ENCODE data around the gene NEFH. TPM values are rescaled to one million over a fixed set of nuclear protein-coding genes. Genes with fewer than 3 reads are reported as not detected.

The NEFH gene
- total RNA-seq, 1 experiment from 2014 or later, result not detected

GRCh38 chr22:29517215-29517908 is 37.3 kb downstream of the NEFH start:
- POLR2A ChIA-PET, result no interaction called here
- ATAC-seq (no peak), DNase-seq (ENCODE audit: low read depth, low spot score) (no peak)
- Histone ChIP-seq H3K4me1 (ENCODE audit: control insufficient read depth in 1 of 2, insufficient read depth in 2 of 2, low read length in 2 of 2) (no peaks in the 10 kb centered on the region), H3K9me2 (ENCODE audit: insufficient read depth) (no peaks in the 10 kb centered on the region), H2AFZ (ENCODE audit: low read depth, low read length, poor library complexity, severe bottlenecking) (no peak overlapping the region), H3K4me3 (replicated peaks in 1 of 2; ENCODE audit: low read depth in 1 of 2, low read length in 2 of 2) (no peak overlapping the region), H3K27me3 (ENCODE audit: insufficient read depth, low read length) (no peaks in the 10 kb centered on the region), H3K9ac (ENCODE audit: low read length) (no peak overlapping the region), H3K36me3 (ENCODE audit: control insufficient read depth in 1 of 2, insufficient read depth in 2 of 2, low read length in 2 of 2) (peaks cover 43 to 44% of the 10 kb centered on the region in 2 experiments), H4K20me1 (ENCODE audit: insufficient read depth) (no peaks in the 10 kb centered on the region), H3K79me2 (ENCODE audit: insufficient read depth, low read length) (no peaks in the 10 kb centered on the region), H3K27ac (ENCODE audit: low read depth, low read length) (no peak overlapping the region), H3K4me2 (ENCODE audit: low read length) (no peak overlapping the region), H3K9me3 (ENCODE audit: control insufficient read depth in 1 of 2, insufficient read depth in 1 of 2, low read depth in 1 of 2, low read length in 2 of 2) (no peaks in the 10 kb centered on the region)
- RAD21 ChIA-PET (ENCODE audit: low non-redundant PET in 1 of 2, low total read pairs in 2 of 2, uncharacterized antibody in 2 of 2, unreplicated experiment in 2 of 2), result no interaction called here
- CTCF ChIA-PET, result no interaction called here
- TF ChIP-seq ELF1 (IDR thresholded peaks at IDR 0.05; ENCODE audit: borderline replicate concordance, low read depth) (no peak), CBX3 (IDR thresholded peaks at IDR 0.05; ENCODE audit: low read depth) (no peak), TCF7L2 (IDR thresholded peaks at IDR 0.05; ENCODE audit: borderline replicate concordance, extremely low read depth, insufficient read depth, insufficient read length) (no peak), ZBTB33 (IDR thresholded peaks at IDR 0.05; ENCODE audit: extremely low read depth, insufficient replicate concordance, low read length) (no peak), REST (IDR thresholded peaks at IDR 0.05; ENCODE audit: low read depth) (no peak), RAD21 (IDR thresholded peaks at IDR 0.05; ENCODE audit: low read depth) (no peak), EZH2 (IDR thresholded peaks at IDR 0.05) (no peak), SP1 (IDR thresholded peaks at IDR 0.05; ENCODE audit: low read depth) (no peak), POLR2AphosphoS5 (IDR thresholded peaks at IDR 0.05; ENCODE audit: low read depth, low read length) (no peak), SIN3A (IDR thresholded peaks at IDR 0.05; ENCODE audit: low read depth) (no peak), ZFX (IDR thresholded peaks at IDR 0.05) (no peak), CEBPB (IDR thresholded peaks at IDR 0.05; ENCODE audit: low read depth) (no peak), MAX (IDR thresholded peaks at IDR 0.05) (no peak), CTCF (IDR thresholded peaks at IDR 0.05 in 2 of 3, conservative IDR thresholded peaks at IDR 0.05 in 1 of 3; ENCODE audit: borderline replicate concordance in 1 of 3, insufficient read depth in 1 of 3, low read depth in 2 of 3, low read length in 2 of 3) (no peak), JUND (IDR thresholded peaks at IDR 0.05) (no peak), YY1 (IDR thresholded peaks at IDR 0.05; ENCODE audit: extremely low read depth, insufficient replicate concordance, low read depth, low read length) (no peak), ZNF274 (IDR thresholded peaks at IDR 0.05; ENCODE audit: low read depth, low read length) (no peak), EZH2phosphoT487 (IDR thresholded peaks at IDR 0.05; ENCODE audit: borderline replicate concordance) (no peak), EGR1 (IDR thresholded peaks at IDR 0.05; ENCODE audit: low read depth) (no peak), FOSL1 (IDR thresholded peaks at IDR 0.05; ENCODE audit: low read depth) (no peak)
- BruUV-seq (replicated peaks), result no TSS peak
- intact Hi-C loops (cut with micrococcal nuclease), result no loop called here
